Measurements from ENCODE around the gene EXOC6. TPM values are rescaled to one million over a fixed set of nuclear protein-coding genes. Genes with fewer than 3 reads are reported as not detected.

Gene EXOC6
- total and polyA plus RNA-seq, 11 donors = 5.8 to 12.3 (median 9.9) TPM

- intact Hi-C loops (cut with DNase I) = no loop called here
- H3K4me3 ChIP-seq = no peak overlapping the region
- TF ChIP-seq CTCF (IDR thresholded peaks at IDR 0.05) (no peak), POLR2A (IDR thresholded peaks at IDR 0.05) (no peak)
Measured at GRCh38 chr10:92890471-92890870, 42.2 kb downstream of the EXOC6 start.

GRCh38 chr10:92891885-92892690 lies 43.8 kb downstream of the EXOC6 start:
- no peak for TF ChIP-seq POLR2A (IDR thresholded peaks at IDR 0.05)
- no peak for TF ChIP-seq CTCF (IDR thresholded peaks at IDR 0.05)
- 58 to 70% (median 63%) methylated on average over 5 of the region's 5 CpGs for WGBS, 4 donors
- Histone ChIP-seq H3K27ac (no peak overlapping the region), H3K36me3 (peaks cover 0 to 7% (median 2%) of the 10 kb centered on the region in 9 donors), H3K27me3 (no peaks in the 10 kb centered on the region), H3K4me1 (peaks cover 0 to 19% (median 7%) of the 10 kb centered on the region in 12 donors), H3K9me3 (no peaks in the 10 kb centered on the region), H3K4me3 (no peak overlapping the region)
- intact Hi-C loops (cut with DNase I) = no loop called here
- ATAC-seq (peak in 3 of 4 donors; percentile 38 to 49 (median 48)), DNase-seq (peak in 1 of 5 donors; percentile 30)

More at GRCh38 chr10:92890471-92890870, 42.2 kb downstream of the EXOC6 start:
- peaks cover 0 to 19% (median 7%) of the 10 kb centered on the region in 12 donors for H3K4me1 ChIP-seq
- H3K27ac ChIP-seq = no peak overlapping the region
- no peaks in the 10 kb centered on the region for H3K9me3 ChIP-seq
- no peaks in the 10 kb centered on the region for H3K27me3 ChIP-seq
- peaks cover 0 to 4% (median 0%) of the 10 kb centered on the region in 9 donors for H3K36me3 ChIP-seq
- DNase-seq (no peak), ATAC-seq (no peak)

GRCh38 chr10:92892691-92893054 lies 44.4 kb downstream of the EXOC6 start:
- TF ChIP-seq POLR2A (IDR thresholded peaks at IDR 0.05) (no peak), CTCF (IDR thresholded peaks at IDR 0.05) (no peak)
- WGBS, 4 donors = 66 to 74% (median 66%) methylated on average over 3 of the region's 3 CpGs
- H3K4me1 ChIP-seq = peaks cover 0 to 17% (median 6%) of the 10 kb centered on the region in 12 donors
- H3K36me3 ChIP-seq = peaks cover 0 to 13% (median 8%) of the 10 kb centered on the region in 9 donors
- H3K27me3 ChIP-seq = no peaks in the 10 kb centered on the region
- ATAC-seq (no peak), DNase-seq (no peak)
- no peaks in the 10 kb centered on the region for H3K9me3 ChIP-seq
- no peak overlapping the region for H3K4me3 ChIP-seq
- intact Hi-C loops (cut with DNase I) = no loop called here
- no peak overlapping the region for H3K27ac ChIP-seq

GRCh38 chr10:92894081-92894655 lies 45.8 kb downstream of the EXOC6 start:
- Histone ChIP-seq H3K27me3 (no peaks in the 10 kb centered on the region), H3K9me3 (no peaks in the 10 kb centered on the region), H3K4me3 (no peak overlapping the region), H3K4me1 (peaks cover 0 to 10% (median 3%) of the 10 kb centered on the region in 12 donors), H3K36me3 (peaks cover 0 to 20% (median 12%) of the 10 kb centered on the region in 9 donors), H3K27ac (no peak overlapping the region)
- ATAC-seq (no peak), DNase-seq (no peak)
- intact Hi-C loops (cut with DNase I) = no loop called here
- no peak for TF ChIP-seq CTCF (IDR thresholded peaks at IDR 0.05)
- TF ChIP-seq POLR2A (IDR thresholded peaks at IDR 0.05) = no peak

Data from heart left ventricle (tissue), 16 donors.